PC-3 (cell line): ENCODE results near the gene PPP2R5E. TPM values are rescaled to one million over a fixed set of nuclear protein-coding genes. Genes with fewer than 3 reads are reported as not detected.

Experiments used
- ATAC-seq: fragments of 200-7000 bp; cut with Tn5 transposase; 2 replicates; pipeline ENCODE4 v1.9.1; 2020; ENCODE audit warnings: mild to moderate bottlenecking, moderate library complexity
- BruUV-seq: library from RNA; stranded (reverse); fragments of 400-500 nt; replicated peaks from 2 replicates; lab custom pipeline; 2021; lab: Mats Ljungman, UMichigan
- CTCF ChIA-PET: fragments of 300-600 bp; sonication (Branson Sonifier 250); formaldehyde crosslinking; loops from one replicate; lab custom pipeline; 2022; ENCODE audit warnings: antibody characterized with exemption; lab: Charles Lee
- POLR2A ChIA-PET: fragments of 300-600 bp; sonication (Branson Sonifier 250); formaldehyde crosslinking; loops from one replicate; lab custom pipeline; 2022; ENCODE audit warnings: antibody characterized with exemption; ENCODE audit not compliant: unreplicated experiment; lab: Charles Lee
- DNase-seq: peaks from one replicate; pipeline ENCODE4 v3.0.0-alpha.2; 2015
- H2AFZ ChIP-seq: fragments of 300-600 bp; sonication (generic); 2 replicates; pipeline ENCODE4 v1.6.0; 2016; ENCODE audit warnings: antibody characterized with exemption, low read length
- H3F3A ChIP-seq: fragments of 300-600 bp; sonication (generic); one replicate; pipeline ENCODE4 v1.6.0; 2017; ENCODE audit warnings: antibody characterized with exemption, low read length, control low read depth, mild to moderate bottlenecking; ENCODE audit not compliant: unreplicated experiment
- H3K27ac ChIP-seq: fragments of 300-600 bp; sonication (generic); 2 replicates; pipeline ENCODE4 v1.5.1; 2016; ENCODE audit warnings: mild to moderate bottlenecking, low read length
- H3K27me3 ChIP-seq: fragments of 300-600 bp; sonication (generic); 2 replicates; pipeline ENCODE4 v1.6.1; 2016; ENCODE audit warnings: low read length, mixed read lengths
- H3K36me3 ChIP-seq: fragments of 300-600 bp; sonication (generic); 2 replicates; pipeline ENCODE4 v1.6.1; 2016; ENCODE audit warnings: low read depth, mixed run types, low read length, mixed read lengths
- H3K4me1 ChIP-seq: fragments of 300-600 bp; sonication (generic); 2 replicates; pipeline ENCODE4 v1.5.1; 2016; ENCODE audit warnings: low read length; ENCODE audit not compliant: insufficient read depth
- H3K4me2 ChIP-seq: fragments of 300-600 bp; sonication (generic); 2 replicates; pipeline ENCODE4 v1.6.0; 2016; ENCODE audit warnings: low read length
- H3K4me3 ChIP-seq: fragments of 300-600 bp; sonication (generic); 2 replicates; pipeline ENCODE4 v1.5.1; 2016; ENCODE audit warnings: mild to moderate bottlenecking, low read length, mixed read lengths
- H3K79me2 ChIP-seq: fragments of 300-600 bp; sonication (generic); 2 replicates; pipeline ENCODE4 v1.6.1; 2017; ENCODE audit warnings: low read length, mixed read lengths
- H3K9ac ChIP-seq: fragments of 300-600 bp; sonication (generic); 2 replicates; pipeline ENCODE4 v1.6.0; 2016; ENCODE audit warnings: mild to moderate bottlenecking, low read length
- H3K9me2 ChIP-seq: fragments of 300-600 bp; sonication (generic); replicated peaks from 2 replicates; pipeline ENCODE4 v1.6.1; 2016; ENCODE audit warnings: mixed run types, low read length, mixed read lengths
- H3K9me3 ChIP-seq: fragments of 300-600 bp; sonication (generic); 2 replicates; pipeline ENCODE4 v1.6.1; 2016; ENCODE audit warnings: low read length, mixed read lengths
- H4K20me1 ChIP-seq: fragments of 300-600 bp; sonication (generic); 2 replicates; pipeline ENCODE4 v1.6.1; 2016; ENCODE audit warnings: low read length, mixed read lengths
- EZH2 ChIP-seq: fragments of 300-600 bp; sonication (generic); IDR thresholded peaks from one replicate; pipeline ENCODE4 v1.6.1; 2017; ENCODE audit warnings: antibody characterized with exemption, mild to moderate bottlenecking, low read length; ENCODE audit not compliant: unreplicated experiment
- EZH2phosphoT487 ChIP-seq: fragments of 300-600 bp; sonication (generic); IDR thresholded peaks from 2 replicates; pipeline ENCODE4 v1.6.1; 2018; ENCODE audit warnings: mild to moderate bottlenecking, antibody characterized with exemption, low read length, borderline replicate concordance
- intact Hi-C: fragments of 100-400 bp; cut with micrococcal nuclease; formaldehyde crosslinking; loops from 2 replicates; pipeline ENCODE4 v1.9.0; 2023
- total RNA-seq: library from RNA; depleted of rRNA; stranded (reverse); fragments of >200 nt; gene quantifications from 2 replicates; pipeline ENCODE4 v1.2.3, GENCODE V29; 2014
- TF ChIP-seq, protein P1 (sequence below): fragments of 300-600 bp; sonication (generic); conservative IDR thresholded peaks from 2 replicates; pipeline ENCODE4 v1.5.1; 2017; ENCODE audit warnings: antibody characterized with exemption, low read depth, mild to moderate bottlenecking, low read length

The PPP2R5E gene
- total RNA-seq, 1 experiment from 2014 or later: 17.2 TPM

DNA sequence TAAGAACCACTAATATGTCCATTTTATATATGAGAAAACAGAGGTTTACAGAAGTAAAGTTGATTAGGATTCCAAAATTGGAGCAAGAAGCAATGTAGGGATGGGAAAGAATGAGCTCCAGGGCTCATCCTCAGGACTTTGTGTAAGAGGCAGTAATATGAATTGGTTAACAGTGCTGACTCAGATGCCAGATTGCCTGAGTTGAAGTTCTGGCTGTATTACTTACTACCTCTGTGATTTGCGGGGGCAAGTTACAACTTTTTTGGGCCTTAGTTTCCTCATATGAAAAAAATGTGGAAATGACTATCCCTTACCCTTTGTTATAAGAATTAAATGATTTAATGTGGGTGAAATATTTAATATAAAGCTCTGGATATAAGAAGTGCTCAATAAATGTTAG, 35.1 kb upstream of the PPP2R5E start:
- intact Hi-C loops: no loop called here
- Histone ChIP-seq H3K4me3 (no peak overlapping the region), H4K20me1 (no peaks in the 10 kb centered on the region), H3F3A (no peaks in the 10 kb centered on the region), H2AFZ (no peak overlapping the region), H3K9me3 (no peaks in the 10 kb centered on the region), H3K36me3 (no peaks in the 10 kb centered on the region), H3K9ac (no peak overlapping the region), H3K4me2 (no peak overlapping the region), H3K79me2 (no peaks in the 10 kb centered on the region), H3K27ac (no peak overlapping the region), H3K9me2 (no peaks in the 10 kb centered on the region), H3K4me1 (no peaks in the 10 kb centered on the region), H3K27me3 (no peaks in the 10 kb centered on the region)
- no TSS peak for BruUV-seq
- TF ChIP-seq, protein P1, sequence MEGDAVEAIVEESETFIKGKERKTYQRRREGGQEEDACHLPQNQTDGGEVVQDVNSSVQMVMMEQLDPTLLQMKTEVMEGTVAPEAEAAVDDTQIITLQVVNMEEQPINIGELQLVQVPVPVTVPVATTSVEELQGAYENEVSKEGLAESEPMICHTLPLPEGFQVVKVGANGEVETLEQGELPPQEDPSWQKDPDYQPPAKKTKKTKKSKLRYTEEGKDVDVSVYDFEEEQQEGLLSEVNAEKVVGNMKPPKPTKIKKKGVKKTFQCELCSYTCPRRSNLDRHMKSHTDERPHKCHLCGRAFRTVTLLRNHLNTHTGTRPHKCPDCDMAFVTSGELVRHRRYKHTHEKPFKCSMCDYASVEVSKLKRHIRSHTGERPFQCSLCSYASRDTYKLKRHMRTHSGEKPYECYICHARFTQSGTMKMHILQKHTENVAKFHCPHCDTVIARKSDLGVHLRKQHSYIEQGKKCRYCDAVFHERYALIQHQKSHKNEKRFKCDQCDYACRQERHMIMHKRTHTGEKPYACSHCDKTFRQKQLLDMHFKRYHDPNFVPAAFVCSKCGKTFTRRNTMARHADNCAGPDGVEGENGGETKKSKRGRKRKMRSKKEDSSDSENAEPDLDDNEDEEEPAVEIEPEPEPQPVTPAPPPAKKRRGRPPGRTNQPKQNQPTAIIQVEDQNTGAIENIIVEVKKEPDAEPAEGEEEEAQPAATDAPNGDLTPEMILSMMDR: no peak
- TF ChIP-seq EZH2: no peak
- TF ChIP-seq EZH2phosphoT487: no peak
- ChIA-PET POLR2A (no interaction called here), CTCF (interaction anchor here (0.6 kb wide), 1 partner anchor 29 kb away, joined by 4 read pairs; no protein-coding TSS in a partner anchor)
- ATAC-seq (no peak), DNase-seq (no peak)

DNA sequence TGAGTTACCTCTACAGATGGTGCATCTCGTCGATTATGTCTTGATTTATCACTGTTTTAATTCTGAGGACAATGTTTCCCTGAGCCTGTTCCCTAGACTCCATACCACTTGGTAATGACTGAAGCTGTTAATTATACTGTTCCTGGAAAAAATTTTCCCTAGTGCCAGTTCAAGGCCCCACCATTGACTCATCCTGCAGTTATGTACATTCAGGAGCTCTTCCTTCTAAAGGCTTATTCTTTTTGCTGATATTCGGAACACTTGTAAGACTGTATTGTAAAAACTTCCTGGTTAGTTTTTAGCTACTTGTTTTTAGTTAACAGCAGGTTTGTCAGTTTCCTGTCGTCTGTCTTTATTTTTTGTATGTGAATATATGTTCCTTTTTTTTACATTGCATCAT, 30.4 kb upstream of the PPP2R5E start:
- peak; percentile 11 for DNase-seq
- intact Hi-C loops: no loop called here
- CTCF ChIA-PET: interaction anchor here (0.8 kb wide), 1 partner anchor 65 kb away, joined by 7 read pairs; no protein-coding TSS in a partner anchor
- no peaks in the 10 kb centered on the region for H3K4me1 ChIP-seq
- H3K36me3 ChIP-seq: no peaks in the 10 kb centered on the region
- TF ChIP-seq, protein P1: no peak
- TF ChIP-seq EZH2phosphoT487 (no peak), EZH2 (no peak)
- no peaks in the 10 kb centered on the region for H3K9me3 ChIP-seq
- BruUV-seq: no TSS peak
- POLR2A ChIA-PET: interaction anchor here (0.6 kb wide), 2 partner anchors 1015 to 1648 kb away, joined by 3 read pairs; no protein-coding TSS in a partner anchor
- no peak overlapping the region for H3K27ac ChIP-seq
- H3K4me3 ChIP-seq: no peak overlapping the region
- ATAC-seq: peak; percentile 50
- H3K9ac ChIP-seq: no peak overlapping the region
- no peaks in the 10 kb centered on the region for H4K20me1 ChIP-seq
- H3K9me2 ChIP-seq: no peaks in the 10 kb centered on the region
- no peaks in the 10 kb centered on the region for H3K79me2 ChIP-seq
- no peak overlapping the region for H2AFZ ChIP-seq
- H3K27me3 ChIP-seq: no peaks in the 10 kb centered on the region
- H3F3A ChIP-seq: no peaks in the 10 kb centered on the region
- H3K4me2 ChIP-seq: no peak overlapping the region

DNA sequence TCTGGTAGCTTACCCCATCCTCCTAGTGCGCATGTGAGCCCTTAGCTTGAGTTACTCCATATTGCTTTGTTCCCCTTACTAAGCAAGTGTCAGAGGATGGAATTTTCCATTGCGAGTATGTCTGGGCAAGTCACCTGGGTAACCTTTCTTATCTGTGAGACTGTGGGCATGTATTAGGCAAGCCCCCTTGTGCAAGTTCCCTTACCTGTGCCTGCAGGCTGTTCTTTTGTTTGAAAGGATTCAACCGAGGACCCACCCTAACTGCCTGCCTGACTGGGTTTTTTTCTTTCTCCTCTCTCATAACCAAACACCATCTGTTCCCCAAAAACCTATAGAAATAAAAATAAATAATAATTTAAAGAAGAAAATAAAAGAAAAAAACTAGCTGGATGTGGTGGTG, 22.3 kb upstream of the PPP2R5E start:
- H3K9me3 ChIP-seq: no peaks in the 10 kb centered on the region
- ChIA-PET CTCF (no interaction called here), POLR2A (no interaction called here)
- H3K36me3 ChIP-seq: no peaks in the 10 kb centered on the region
- H2AFZ ChIP-seq: no peak overlapping the region
- H3K79me2 ChIP-seq: no peaks in the 10 kb centered on the region
- intact Hi-C loops: no loop called here
- ATAC-seq: no peak
- peaks cover 20% of the 10 kb centered on the region for H3K4me1 ChIP-seq
- no peaks in the 10 kb centered on the region for H3K9me2 ChIP-seq
- H3K4me2 ChIP-seq: no peak overlapping the region
- H3K27ac ChIP-seq: no peak overlapping the region
- no peaks in the 10 kb centered on the region for H4K20me1 ChIP-seq
- TF ChIP-seq EZH2 (no peak), EZH2phosphoT487 (no peak)
- H3F3A ChIP-seq: no peaks in the 10 kb centered on the region
- H3K27me3 ChIP-seq: no peaks in the 10 kb centered on the region
- no peak overlapping the region for H3K4me3 ChIP-seq
- no TSS peak for BruUV-seq
- H3K9ac ChIP-seq: no peak overlapping the region
- no peak for DNase-seq
